Measurements from ENCODE around the gene UBASH3B.

UBASH3B gene

DNA sequence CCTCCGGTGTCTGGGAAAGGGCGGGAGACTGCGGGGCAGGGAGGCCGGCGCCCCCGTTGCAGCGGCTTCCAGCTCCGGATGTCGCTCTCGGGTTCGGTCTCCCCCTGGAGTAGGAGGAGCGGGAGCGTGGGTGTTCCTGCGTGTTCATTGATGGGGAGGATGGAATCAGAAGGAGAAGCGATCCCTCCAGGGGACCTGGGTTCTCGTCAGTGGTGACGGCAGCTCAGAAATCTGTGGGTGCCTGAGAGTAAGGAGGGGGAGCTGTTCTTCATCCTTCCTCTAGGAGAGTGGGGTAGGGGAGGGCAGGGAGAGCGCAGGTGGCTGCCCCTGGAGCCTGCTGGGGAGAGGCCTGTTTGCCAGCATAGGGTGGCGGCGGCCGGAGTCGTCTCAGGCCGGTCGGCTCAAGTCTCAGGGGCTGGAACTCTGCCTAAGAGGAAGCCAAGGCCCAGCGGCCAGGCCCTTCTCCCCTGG is 1.1 kb downstream of the UBASH3B start:
- H3K4me3 ChIP-seq (ENCODE audit: low read depth, low read length), result no peak overlapping the region
- DNase-seq (ENCODE audit: low read depth), result no peak
- TF ChIP-seq, protein P1, sequence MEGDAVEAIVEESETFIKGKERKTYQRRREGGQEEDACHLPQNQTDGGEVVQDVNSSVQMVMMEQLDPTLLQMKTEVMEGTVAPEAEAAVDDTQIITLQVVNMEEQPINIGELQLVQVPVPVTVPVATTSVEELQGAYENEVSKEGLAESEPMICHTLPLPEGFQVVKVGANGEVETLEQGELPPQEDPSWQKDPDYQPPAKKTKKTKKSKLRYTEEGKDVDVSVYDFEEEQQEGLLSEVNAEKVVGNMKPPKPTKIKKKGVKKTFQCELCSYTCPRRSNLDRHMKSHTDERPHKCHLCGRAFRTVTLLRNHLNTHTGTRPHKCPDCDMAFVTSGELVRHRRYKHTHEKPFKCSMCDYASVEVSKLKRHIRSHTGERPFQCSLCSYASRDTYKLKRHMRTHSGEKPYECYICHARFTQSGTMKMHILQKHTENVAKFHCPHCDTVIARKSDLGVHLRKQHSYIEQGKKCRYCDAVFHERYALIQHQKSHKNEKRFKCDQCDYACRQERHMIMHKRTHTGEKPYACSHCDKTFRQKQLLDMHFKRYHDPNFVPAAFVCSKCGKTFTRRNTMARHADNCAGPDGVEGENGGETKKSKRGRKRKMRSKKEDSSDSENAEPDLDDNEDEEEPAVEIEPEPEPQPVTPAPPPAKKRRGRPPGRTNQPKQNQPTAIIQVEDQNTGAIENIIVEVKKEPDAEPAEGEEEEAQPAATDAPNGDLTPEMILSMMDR (IDR thresholded peaks at IDR 0.05; ENCODE audit: control insufficient read depth, extremely low read depth, insufficient read depth), result no peak

DNA sequence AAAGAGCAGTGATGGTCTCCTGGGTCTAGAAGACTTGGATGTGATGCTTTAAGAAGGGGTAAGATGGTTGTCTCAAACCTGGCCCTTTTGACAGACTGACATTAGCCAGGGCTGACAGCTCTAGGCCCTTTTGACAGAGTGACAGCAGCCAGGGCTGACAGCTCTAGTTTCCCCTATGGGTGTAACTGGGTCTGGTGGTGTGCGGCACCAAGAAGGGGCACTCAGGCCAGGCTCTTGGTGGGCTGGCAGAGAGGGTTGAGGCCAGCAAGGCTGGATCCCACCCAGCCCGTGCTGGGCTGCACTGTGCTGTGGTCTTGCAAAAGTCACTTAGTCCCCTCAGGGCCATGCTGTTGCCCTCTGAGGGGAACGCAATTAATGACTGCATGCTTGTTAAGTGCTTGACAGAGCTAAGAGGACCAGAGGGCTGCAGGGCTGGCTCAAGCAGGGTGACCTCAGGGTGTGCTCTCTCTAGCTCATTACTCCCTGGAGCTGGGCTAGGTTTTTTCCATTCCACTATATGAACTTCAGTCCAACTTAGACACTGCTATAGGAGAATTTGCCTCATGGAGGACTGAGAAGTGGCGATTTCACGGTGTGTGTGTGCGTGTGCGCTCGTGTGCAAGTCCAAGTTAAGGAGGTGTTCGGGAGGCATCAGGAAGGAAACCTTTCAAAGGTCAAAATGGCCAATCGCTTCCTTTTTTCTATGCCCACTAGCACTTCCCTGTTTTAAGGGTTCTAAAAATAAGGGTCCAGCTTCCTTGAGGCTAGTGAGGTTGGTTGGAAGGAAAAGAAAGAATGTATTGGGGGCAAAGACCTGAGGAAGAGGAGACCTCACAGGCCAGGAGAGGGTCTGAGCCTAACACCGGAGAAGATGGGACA is 4.4 kb downstream of the UBASH3B start:
- TF ChIP-seq, protein P1 (IDR thresholded peaks at IDR 0.05; ENCODE audit: control insufficient read depth, extremely low read depth, insufficient read depth), result no peak
- H3K4me3 ChIP-seq (ENCODE audit: low read depth, low read length), result no peak overlapping the region
- DNase-seq (ENCODE audit: low read depth), result no peak

DNA sequence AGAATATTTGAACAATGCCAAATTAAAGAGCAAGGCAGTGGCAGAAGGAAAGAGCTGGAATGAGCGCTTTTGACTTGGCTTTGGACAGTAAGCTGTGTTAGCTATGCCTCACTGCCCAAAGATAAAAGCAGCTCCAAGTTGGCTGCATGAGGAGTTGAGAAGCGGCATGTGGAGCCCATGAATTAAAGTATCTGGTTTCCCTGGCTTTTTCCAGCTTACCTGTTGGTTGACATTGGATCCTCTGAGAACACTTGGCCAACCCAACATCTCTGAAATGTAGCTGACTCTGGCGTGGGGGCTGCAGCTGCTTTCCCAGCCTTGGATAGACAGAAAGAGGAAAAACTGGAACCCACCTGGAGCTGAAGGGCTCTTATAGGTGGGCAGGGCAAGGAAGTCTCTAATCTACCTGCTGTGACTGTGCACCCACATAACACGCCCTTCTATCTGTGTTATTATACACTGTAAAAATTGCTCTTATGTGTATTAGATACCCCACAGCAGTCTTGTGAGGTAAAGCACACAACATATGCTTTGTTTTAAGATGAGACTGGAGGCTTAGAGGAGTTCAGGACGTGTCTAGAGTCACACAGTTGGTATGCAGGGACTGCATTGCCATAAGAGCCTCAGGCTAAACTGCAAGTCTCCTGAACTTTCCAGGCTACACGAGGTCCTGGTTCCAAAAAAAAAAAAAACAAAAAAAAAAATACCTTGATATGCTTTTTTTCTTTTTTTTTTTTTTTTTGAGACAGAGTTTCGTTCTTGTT is 5.8 kb downstream of the UBASH3B start:
- TF ChIP-seq, protein P1 (IDR thresholded peaks at IDR 0.05; ENCODE audit: control insufficient read depth, extremely low read depth, insufficient read depth), result no peak
- H3K4me3 ChIP-seq (ENCODE audit: low read depth, low read length), result no peak overlapping the region
- no peak for DNase-seq (ENCODE audit: low read depth)

- TF ChIP-seq, protein P1 (IDR thresholded peaks at IDR 0.05; ENCODE audit: control insufficient read depth, extremely low read depth, insufficient read depth), result no peak
- DNase-seq (ENCODE audit: low read depth), result no peak
- H3K4me3 ChIP-seq (ENCODE audit: low read depth, low read length), result no peak overlapping the region
Measured at GRCh38 chr11:122663056-122663740, 7.7 kb downstream of the UBASH3B start.

GRCh38 chr11:122663764-122664163 is 8.2 kb downstream of the UBASH3B start:
- DNase-seq (ENCODE audit: low read depth), result no peak
- TF ChIP-seq, protein P1 (IDR thresholded peaks at IDR 0.05; ENCODE audit: control insufficient read depth, extremely low read depth, insufficient read depth), result no peak
- H3K4me3 ChIP-seq (ENCODE audit: low read depth, low read length), result no peak overlapping the region

- no peak for DNase-seq (ENCODE audit: low read depth)
- no peak overlapping the region for H3K4me3 ChIP-seq (ENCODE audit: low read depth, low read length)
- TF ChIP-seq, protein P1 (IDR thresholded peaks at IDR 0.05; ENCODE audit: control insufficient read depth, extremely low read depth, insufficient read depth), result no peak
Measured at GRCh38 chr11:122664188-122664587, 8.7 kb downstream of the UBASH3B start.
